Measurements from ENCODE around the gene DNM3.

Gene DNM3

DNA sequence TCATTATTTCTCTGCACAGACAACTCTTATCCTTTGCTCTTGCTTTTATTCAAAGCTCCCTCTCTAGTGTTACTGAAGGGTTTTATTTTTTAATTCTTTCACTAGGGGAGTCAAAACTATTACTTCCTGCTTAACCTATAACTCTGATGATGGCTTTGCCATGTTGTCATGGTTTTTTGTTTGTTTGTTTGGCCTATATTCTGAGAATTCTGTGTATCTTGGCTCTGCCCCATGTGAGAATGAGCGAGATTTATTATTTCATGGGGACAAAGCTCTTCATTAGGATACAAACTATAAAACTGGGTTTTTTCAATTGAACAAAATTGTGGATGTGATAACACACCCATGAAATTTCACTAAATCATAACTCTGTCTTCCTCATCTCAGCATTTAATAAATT lies 388.6 kb downstream of the DNM3 start:
- no peak overlapping the region for H3K4me3 ChIP-seq (replicated peaks; ENCODE audit: low read depth, low read length)
- DNase-seq (ENCODE audit: extremely low read depth, low read depth): no peak
- TF ChIP-seq, protein P1, sequence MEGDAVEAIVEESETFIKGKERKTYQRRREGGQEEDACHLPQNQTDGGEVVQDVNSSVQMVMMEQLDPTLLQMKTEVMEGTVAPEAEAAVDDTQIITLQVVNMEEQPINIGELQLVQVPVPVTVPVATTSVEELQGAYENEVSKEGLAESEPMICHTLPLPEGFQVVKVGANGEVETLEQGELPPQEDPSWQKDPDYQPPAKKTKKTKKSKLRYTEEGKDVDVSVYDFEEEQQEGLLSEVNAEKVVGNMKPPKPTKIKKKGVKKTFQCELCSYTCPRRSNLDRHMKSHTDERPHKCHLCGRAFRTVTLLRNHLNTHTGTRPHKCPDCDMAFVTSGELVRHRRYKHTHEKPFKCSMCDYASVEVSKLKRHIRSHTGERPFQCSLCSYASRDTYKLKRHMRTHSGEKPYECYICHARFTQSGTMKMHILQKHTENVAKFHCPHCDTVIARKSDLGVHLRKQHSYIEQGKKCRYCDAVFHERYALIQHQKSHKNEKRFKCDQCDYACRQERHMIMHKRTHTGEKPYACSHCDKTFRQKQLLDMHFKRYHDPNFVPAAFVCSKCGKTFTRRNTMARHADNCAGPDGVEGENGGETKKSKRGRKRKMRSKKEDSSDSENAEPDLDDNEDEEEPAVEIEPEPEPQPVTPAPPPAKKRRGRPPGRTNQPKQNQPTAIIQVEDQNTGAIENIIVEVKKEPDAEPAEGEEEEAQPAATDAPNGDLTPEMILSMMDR (IDR thresholded peaks at IDR 0.05; ENCODE audit: low read depth, low read length, missing control alignments): no peak

DNA sequence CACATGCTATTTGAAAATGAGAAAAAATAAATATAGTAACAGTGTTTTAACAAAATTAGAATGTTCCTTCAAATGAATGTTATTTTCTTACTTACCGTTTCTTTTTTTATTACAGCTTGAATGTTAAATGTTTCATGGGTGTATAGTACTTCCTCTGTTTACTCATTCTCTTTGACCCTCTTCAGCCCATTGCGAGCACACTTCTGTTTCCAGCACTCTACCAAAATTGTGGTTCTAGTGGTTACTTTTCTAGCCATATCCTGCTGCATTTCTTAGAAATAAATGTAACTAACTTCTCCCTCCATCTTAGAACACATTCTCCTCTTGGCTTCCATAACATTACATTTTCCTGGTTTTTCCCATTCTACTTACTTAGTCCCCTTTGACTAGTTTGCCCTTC lies 389.2 kb downstream of the DNM3 start:
- no peak for DNase-seq (ENCODE audit: extremely low read depth, low read depth)
- no peak overlapping the region for H3K4me3 ChIP-seq (replicated peaks; ENCODE audit: low read depth, low read length)
- TF ChIP-seq, protein P1 (IDR thresholded peaks at IDR 0.05; ENCODE audit: low read depth, low read length, missing control alignments): no peak

DNA sequence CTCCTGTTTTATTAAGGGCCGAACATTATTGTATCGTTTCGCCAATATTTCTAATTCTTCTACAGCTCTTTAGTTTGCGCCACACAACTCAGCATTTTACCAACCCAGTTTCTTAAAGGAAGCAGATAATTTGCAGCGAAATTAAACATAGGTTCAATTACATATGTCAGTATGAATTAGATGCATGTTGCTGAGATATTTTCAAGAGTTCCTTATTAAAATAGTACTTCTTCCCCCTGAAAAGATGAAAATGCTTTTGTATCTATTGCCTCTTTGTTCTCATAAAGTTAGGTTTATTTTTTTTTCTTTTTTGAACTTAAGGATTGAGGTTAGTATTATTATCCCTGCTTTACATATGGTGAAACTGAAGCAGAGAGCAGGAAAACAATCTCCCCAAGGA lies 395.7 kb downstream of the DNM3 start:
- TF ChIP-seq, protein P1 (IDR thresholded peaks at IDR 0.05; ENCODE audit: low read depth, low read length, missing control alignments): no peak
- no peak overlapping the region for H3K4me3 ChIP-seq (replicated peaks; ENCODE audit: low read depth, low read length)
- DNase-seq (ENCODE audit: extremely low read depth, low read depth): no peak

DNA sequence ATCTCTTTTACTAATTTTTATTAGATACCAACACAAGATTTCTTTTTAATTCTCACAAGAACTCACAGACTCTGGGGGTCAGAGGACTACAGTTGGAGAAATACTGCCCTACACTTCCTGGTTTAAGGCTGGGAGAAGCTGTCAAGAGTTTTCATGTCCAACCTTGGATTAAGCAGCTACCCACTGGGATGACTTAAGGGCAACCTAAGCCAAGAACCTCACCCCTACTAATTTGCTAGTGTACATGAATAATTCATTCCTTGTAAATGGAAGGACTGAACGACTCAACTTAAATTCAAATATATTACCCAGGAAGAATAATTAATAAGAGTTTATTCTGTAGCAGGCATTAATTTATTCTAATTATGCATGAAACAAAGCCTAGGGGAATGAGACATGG lies 396.9 kb downstream of the DNM3 start:
- no peak overlapping the region for H3K4me3 ChIP-seq (replicated peaks; ENCODE audit: low read depth, low read length)
- TF ChIP-seq, protein P1 (IDR thresholded peaks at IDR 0.05; ENCODE audit: low read depth, low read length, missing control alignments): no peak
- no peak for DNase-seq (ENCODE audit: extremely low read depth, low read depth)

DNA sequence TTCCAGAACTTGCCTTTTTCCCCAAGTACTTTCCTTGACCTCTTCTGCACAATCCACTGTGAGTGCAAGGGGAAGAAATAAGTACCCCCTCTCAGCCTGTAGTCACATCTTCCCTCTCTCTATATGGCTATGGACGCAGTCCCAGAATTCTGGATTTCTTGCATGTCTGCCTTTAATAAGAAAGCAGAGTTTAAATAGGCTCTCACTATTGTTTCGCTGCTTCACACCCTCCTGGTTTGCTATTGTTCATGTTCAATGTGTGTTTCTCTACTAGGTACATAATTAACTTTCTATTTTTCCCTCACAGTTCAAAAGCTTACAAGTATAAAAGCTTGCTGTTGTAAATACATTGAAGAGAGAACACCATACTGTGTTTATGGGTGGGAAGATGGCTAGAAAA lies 397.7 kb downstream of the DNM3 start:
- no peak overlapping the region for H3K4me3 ChIP-seq (replicated peaks; ENCODE audit: low read depth, low read length)
- DNase-seq (ENCODE audit: extremely low read depth, low read depth): no peak
- TF ChIP-seq, protein P1 (IDR thresholded peaks at IDR 0.05; ENCODE audit: low read depth, low read length, missing control alignments): no peak

DNA sequence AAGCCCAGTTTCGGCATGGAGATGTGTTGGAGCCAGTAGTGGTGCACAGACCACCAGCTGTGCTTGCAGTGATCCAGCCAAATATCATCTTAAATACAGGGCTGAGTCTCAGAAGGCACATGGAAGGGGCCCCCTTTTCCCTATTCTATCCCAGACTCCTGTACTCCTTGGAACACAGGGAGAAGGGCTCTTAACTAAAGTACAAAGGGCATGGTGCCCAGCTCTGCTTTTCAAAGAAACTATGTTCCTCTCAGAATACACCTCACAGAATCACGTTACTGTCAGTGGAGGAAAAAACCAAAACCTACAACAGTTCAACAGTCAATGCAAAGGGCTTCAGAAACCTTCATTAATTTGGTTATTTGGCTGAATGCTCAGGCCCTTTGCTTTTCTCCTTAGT lies 398.6 kb downstream of the DNM3 start:
- no peak overlapping the region for H3K4me3 ChIP-seq (replicated peaks; ENCODE audit: low read depth, low read length)
- no peak for DNase-seq (ENCODE audit: extremely low read depth, low read depth)
- TF ChIP-seq, protein P1 (IDR thresholded peaks at IDR 0.05; ENCODE audit: low read depth, low read length, missing control alignments): no peak

DNA sequence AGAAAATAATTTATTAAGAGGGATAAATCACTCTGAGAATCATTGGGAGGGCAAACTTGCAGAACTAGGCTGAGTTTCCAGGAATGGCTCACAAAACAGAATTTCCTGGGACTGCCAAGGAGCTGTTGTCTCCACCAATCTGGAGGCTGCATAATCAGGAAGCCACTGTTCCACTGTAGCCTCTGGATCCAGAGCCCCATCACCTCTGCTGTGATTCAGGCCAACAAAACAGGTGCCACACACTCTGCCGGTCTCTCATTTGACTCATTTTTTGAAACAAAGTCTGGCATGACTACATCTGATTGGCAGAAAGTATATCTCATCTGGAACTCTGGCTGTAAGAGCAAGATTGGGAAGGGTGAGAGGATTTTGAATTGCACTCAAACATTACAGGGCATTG lies 400.2 kb downstream of the DNM3 start:
- H3K4me3 ChIP-seq (replicated peaks; ENCODE audit: low read depth, low read length): no peak overlapping the region
- DNase-seq (ENCODE audit: extremely low read depth, low read depth): no peak
- TF ChIP-seq, protein P1 (IDR thresholded peaks at IDR 0.05; ENCODE audit: low read depth, low read length, missing control alignments): no peak
